ENCODE data around the gene OSBPL2. TPM values are rescaled to one million over a fixed set of nuclear protein-coding genes. Genes with fewer than 3 reads are reported as not detected.

The OSBPL2 gene
- polyA plus RNA-seq, 1 donor (not counting 4 experiments of a cell fraction or from before 2014, with no cell fraction given), result 15.9 TPM

DNA sequence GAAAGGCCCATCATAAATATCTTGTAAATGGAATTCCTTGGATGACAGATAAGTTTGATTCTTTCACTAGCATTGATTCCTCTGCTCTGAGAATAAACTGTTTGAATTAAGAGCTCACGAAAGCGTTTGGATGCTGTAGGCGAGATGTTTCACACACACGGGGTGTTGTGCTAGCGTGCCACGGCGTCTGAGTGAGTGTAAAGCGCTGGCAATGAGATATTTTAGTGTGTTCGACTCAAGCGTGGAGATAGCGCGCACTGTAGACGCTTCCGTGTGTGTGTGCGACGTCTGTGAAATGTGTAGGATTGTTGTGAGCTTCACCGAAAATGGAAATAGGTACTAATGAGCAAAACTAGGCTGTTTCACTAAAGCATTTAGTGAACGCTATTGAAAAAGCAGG lies 35.1 kb downstream of the OSBPL2 start:
- no peak overlapping the region for H2AFZ ChIP-seq (ENCODE audit: control insufficient read depth, low read length)
- H3K4me3 ChIP-seq (ENCODE audit: control insufficient read depth in 2 of 3, extremely low read depth in 1 of 3, insufficient read depth in 2 of 3, low read depth in 1 of 3, low read length in 3 of 3), result no peak overlapping the region
- no peak overlapping the region for H3K9ac ChIP-seq (ENCODE audit: control insufficient read depth, extremely low read depth, insufficient read depth, low read length)
- FAIRE-seq (no peak), DNase-seq (ENCODE audit: low read depth, low spot score) (no peak)
- H3K9me3 ChIP-seq (ENCODE audit: control insufficient read depth, low read depth, low read length), result no peaks in the 10 kb centered on the region
- H3K27me3 ChIP-seq (ENCODE audit: control insufficient read depth, extremely low read depth, insufficient read depth, low read length), result no peaks in the 10 kb centered on the region
- H3K9me1 ChIP-seq (ENCODE audit: control insufficient read depth, extremely low read depth, insufficient read depth, low read length), result peaks cover 3% of the 10 kb centered on the region
- no peaks in the 10 kb centered on the region for H3K4me1 ChIP-seq (ENCODE audit: control insufficient read depth, extremely low read depth, insufficient read depth, low read length)
- H3K27ac ChIP-seq (ENCODE audit: control insufficient read depth, insufficient read depth, low read length), result no peak overlapping the region
- no peak for TF ChIP-seq EZH2 (IDR thresholded peaks at IDR 0.05; ENCODE audit: low read length)
- TF ChIP-seq, protein P1, sequence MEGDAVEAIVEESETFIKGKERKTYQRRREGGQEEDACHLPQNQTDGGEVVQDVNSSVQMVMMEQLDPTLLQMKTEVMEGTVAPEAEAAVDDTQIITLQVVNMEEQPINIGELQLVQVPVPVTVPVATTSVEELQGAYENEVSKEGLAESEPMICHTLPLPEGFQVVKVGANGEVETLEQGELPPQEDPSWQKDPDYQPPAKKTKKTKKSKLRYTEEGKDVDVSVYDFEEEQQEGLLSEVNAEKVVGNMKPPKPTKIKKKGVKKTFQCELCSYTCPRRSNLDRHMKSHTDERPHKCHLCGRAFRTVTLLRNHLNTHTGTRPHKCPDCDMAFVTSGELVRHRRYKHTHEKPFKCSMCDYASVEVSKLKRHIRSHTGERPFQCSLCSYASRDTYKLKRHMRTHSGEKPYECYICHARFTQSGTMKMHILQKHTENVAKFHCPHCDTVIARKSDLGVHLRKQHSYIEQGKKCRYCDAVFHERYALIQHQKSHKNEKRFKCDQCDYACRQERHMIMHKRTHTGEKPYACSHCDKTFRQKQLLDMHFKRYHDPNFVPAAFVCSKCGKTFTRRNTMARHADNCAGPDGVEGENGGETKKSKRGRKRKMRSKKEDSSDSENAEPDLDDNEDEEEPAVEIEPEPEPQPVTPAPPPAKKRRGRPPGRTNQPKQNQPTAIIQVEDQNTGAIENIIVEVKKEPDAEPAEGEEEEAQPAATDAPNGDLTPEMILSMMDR (optimal IDR thresholded peaks at IDR 0.05 in 1 of 3, IDR thresholded peaks at IDR 0.05 in 1 of 3, conservative IDR thresholded peaks at IDR 0.05 in 1 of 3; ENCODE audit: extremely low read depth in 1 of 3, insufficient read depth in 2 of 3, low read length in 3 of 3), result no peak
- H3K79me2 ChIP-seq (ENCODE audit: control insufficient read depth, insufficient read depth, low read length), result no peaks in the 10 kb centered on the region
- dilution Hi-C loops (cut with MboI; ENCODE audit: extremely low pct_ligation_motif_present, low sequenced_read_pairs), result no loop called here
- no peaks in the 10 kb centered on the region for H4K20me1 ChIP-seq (ENCODE audit: control insufficient read depth, extremely low read depth, insufficient read depth, low read length)
- H3K36me3 ChIP-seq (ENCODE audit: control insufficient read depth in 2 of 2, extremely low read depth in 1 of 2, insufficient read depth in 2 of 2, low read length in 2 of 2), result peaks cover 0 to 35% of the 10 kb centered on the region in 2 experiments
- no peak overlapping the region for H3K4me2 ChIP-seq (ENCODE audit: control insufficient read depth, extremely low read depth, insufficient read depth, low read depth, low read length)

DNA sequence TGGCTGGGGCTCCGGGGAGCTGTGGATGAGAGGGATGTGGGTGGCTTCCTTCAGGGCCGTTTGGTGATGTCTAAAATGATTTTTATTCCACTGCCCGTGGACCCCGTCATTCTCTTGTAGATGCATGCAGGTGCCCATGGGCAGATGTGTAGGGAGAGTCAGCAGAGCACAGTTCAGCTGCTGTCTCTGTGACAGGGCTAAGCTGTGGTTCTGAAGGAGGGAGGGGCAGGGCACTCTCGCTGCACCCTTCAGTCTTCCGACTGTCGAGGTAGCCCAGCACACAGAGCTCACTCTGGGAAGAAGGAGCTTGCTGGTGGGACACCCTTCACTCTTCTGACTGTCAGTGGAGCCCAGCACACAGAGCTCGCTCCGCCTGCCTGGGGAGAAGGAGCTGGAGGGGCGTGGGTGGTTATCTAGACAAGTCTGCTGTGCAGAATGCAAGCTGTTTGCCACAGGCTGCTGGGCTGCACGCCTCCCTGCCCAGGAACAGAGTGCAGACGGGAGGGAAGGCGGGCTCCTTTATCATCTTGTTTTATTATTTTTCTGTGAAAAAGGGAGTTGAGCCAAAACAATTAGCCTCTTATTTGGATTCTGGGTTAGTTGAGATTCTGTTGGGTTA lies 36.1 kb downstream of the OSBPL2 start:
- Histone ChIP-seq H3K9me1 (ENCODE audit: control insufficient read depth, extremely low read depth, insufficient read depth, low read length) (peaks cover 3% of the 10 kb centered on the region), H3K9ac (ENCODE audit: control insufficient read depth, extremely low read depth, insufficient read depth, low read length) (no peak overlapping the region), H3K4me1 (ENCODE audit: control insufficient read depth, extremely low read depth, insufficient read depth, low read length) (no peaks in the 10 kb centered on the region), H3K27ac (ENCODE audit: control insufficient read depth, insufficient read depth, low read length) (no peak overlapping the region), H4K20me1 (ENCODE audit: control insufficient read depth, extremely low read depth, insufficient read depth, low read length) (no peaks in the 10 kb centered on the region), H2AFZ (ENCODE audit: control insufficient read depth, low read length) (no peak overlapping the region), H3K9me3 (ENCODE audit: control insufficient read depth, low read depth, low read length) (no peaks in the 10 kb centered on the region), H3K36me3 (ENCODE audit: control insufficient read depth in 2 of 2, extremely low read depth in 1 of 2, insufficient read depth in 2 of 2, low read length in 2 of 2) (peaks cover 0 to 33% of the 10 kb centered on the region in 2 experiments), H3K4me3 (ENCODE audit: control insufficient read depth in 2 of 3, extremely low read depth in 1 of 3, insufficient read depth in 2 of 3, low read depth in 1 of 3, low read length in 3 of 3) (no peak overlapping the region), H3K27me3 (ENCODE audit: control insufficient read depth, extremely low read depth, insufficient read depth, low read length) (no peaks in the 10 kb centered on the region), H3K4me2 (ENCODE audit: control insufficient read depth, extremely low read depth, insufficient read depth, low read depth, low read length) (no peak overlapping the region), H3K79me2 (ENCODE audit: control insufficient read depth, insufficient read depth, low read length) (no peaks in the 10 kb centered on the region)
- FAIRE-seq (no peak), DNase-seq (ENCODE audit: low read depth, low spot score) (no peak)
- TF ChIP-seq, protein P1 (optimal IDR thresholded peaks at IDR 0.05 in 1 of 3, IDR thresholded peaks at IDR 0.05 in 1 of 3, conservative IDR thresholded peaks at IDR 0.05 in 1 of 3; ENCODE audit: extremely low read depth in 1 of 3, insufficient read depth in 2 of 3, low read length in 3 of 3), result no peak
- no peak for TF ChIP-seq EZH2 (IDR thresholded peaks at IDR 0.05; ENCODE audit: low read length)
- dilution Hi-C loops (cut with MboI; ENCODE audit: extremely low pct_ligation_motif_present, low sequenced_read_pairs), result no loop called here

Data from keratinocyte (primary cell).